Stomach (tissue), 4 donors: Measurements from ENCODE around the gene XYLT1.

Experiments used
- EP300 ChIP-seq: sonication (generic); formaldehyde crosslinking; IDR thresholded peaks from one replicate; pipeline ENCODE4 v1.6.1; 2017; ENCODE audit warnings: antibody characterized with exemption
- POLR2A ChIP-seq, 4 donors: fragments of 450-650 bp; IDR thresholded peaks; one replicate each; pipeline ENCODE4 v1.6.1; 2016; ENCODE audit warnings: antibody characterized with exemption in 4 of 4, control low read depth in 2 of 4, mild to moderate bottlenecking in 1 of 4, moderate library complexity in 1 of 4
- TF ChIP-seq, protein P1 (sequence below), 7 experiments: fragments of 450-650 bp in 4 of 7; fragments of 200-600 bp in 3 of 7; sonication (generic) in 3 of 7; IDR thresholded peaks; one replicate each; pipeline ENCODE4 v1.5.1; 2016 to 2019; ENCODE audit warnings: antibody characterized with exemption in 7 of 7, control low read depth in 2 of 7, mild to moderate bottlenecking in 1 of 7

GRCh38 chr16:17440131-17440530, 30.6 kb downstream of the XYLT1 start:
- TF ChIP-seq, protein P1, sequence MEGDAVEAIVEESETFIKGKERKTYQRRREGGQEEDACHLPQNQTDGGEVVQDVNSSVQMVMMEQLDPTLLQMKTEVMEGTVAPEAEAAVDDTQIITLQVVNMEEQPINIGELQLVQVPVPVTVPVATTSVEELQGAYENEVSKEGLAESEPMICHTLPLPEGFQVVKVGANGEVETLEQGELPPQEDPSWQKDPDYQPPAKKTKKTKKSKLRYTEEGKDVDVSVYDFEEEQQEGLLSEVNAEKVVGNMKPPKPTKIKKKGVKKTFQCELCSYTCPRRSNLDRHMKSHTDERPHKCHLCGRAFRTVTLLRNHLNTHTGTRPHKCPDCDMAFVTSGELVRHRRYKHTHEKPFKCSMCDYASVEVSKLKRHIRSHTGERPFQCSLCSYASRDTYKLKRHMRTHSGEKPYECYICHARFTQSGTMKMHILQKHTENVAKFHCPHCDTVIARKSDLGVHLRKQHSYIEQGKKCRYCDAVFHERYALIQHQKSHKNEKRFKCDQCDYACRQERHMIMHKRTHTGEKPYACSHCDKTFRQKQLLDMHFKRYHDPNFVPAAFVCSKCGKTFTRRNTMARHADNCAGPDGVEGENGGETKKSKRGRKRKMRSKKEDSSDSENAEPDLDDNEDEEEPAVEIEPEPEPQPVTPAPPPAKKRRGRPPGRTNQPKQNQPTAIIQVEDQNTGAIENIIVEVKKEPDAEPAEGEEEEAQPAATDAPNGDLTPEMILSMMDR (IDR thresholded peaks at IDR 0.05): no peak
- TF ChIP-seq POLR2A (IDR thresholded peaks at IDR 0.05): no peak
- TF ChIP-seq EP300: no peak
